Measurements from ENCODE around the gene CACNA2D1. TPM values are rescaled to one million over a fixed set of nuclear protein-coding genes. Genes with fewer than 3 reads are reported as not detected.

The CACNA2D1 gene
- total RNA-seq, 1 experiment from 2014 or later, result 36.2 TPM

- no peak overlapping the region for H3K14ac ChIP-seq (ENCODE audit: insufficient read depth, low read length)
- H2BK5ac ChIP-seq (ENCODE audit: insufficient read length, low read length), result no peak overlapping the region
- no peak overlapping the region for H2AK5ac ChIP-seq (ENCODE audit: insufficient read length, low read length)
- no peak overlapping the region for H4K5ac ChIP-seq (ENCODE audit: insufficient read length, low read depth, low read length)
- no peaks in the 10 kb centered on the region for H3K79me2 ChIP-seq (ENCODE audit: insufficient read depth, low read length)
- no peak overlapping the region for H3T11ph ChIP-seq (ENCODE audit: low read length)
- Mint-ChIP-seq H3K9me3 (no peaks in the 10 kb centered on the region), H3K36me3 (ENCODE audit: insufficient read depth in 1 of 3, low read depth in 3 of 3) (no peaks in the 10 kb centered on the region), H3K4me1 (peaks cover 39 to 42% of the 10 kb centered on the region in 2 experiments), H3K4me3 (no peak overlapping the region), H3K27ac (no peak overlapping the region; a peak in 1 of 7 replicates), H3K27me3 (ENCODE audit: low read depth) (no peaks in the 10 kb centered on the region)
- H4K91ac ChIP-seq (ENCODE audit: insufficient read length, low read depth, low read length), result no peak overlapping the region
- no peak overlapping the region for H3K18ac ChIP-seq (ENCODE audit: insufficient read length, low read depth, low read length)
- no peaks in the 10 kb centered on the region for H3K4me1 ChIP-seq (ENCODE audit: insufficient read depth, low read length)
- WGBS (ENCODE audit: extremely low coverage, insufficient read length, low lambda C conversion rate), result no CpG with 5 or more reads among the region's 1 CpG
- H2AFZ ChIP-seq (ENCODE audit: low read length), result no peak overlapping the region
- H2BK20ac ChIP-seq (ENCODE audit: low read depth, low read length, poor library complexity, severe bottlenecking), result no peak overlapping the region
- no peak overlapping the region for H3K27ac ChIP-seq (ENCODE audit: insufficient read length, low read depth, low read length)
- no peak overlapping the region for H3K23ac ChIP-seq (ENCODE audit: insufficient read length, low read depth, low read length)
- no peak overlapping the region for H2BK120ac ChIP-seq (ENCODE audit: low read depth, low read length, poor library complexity, severe bottlenecking)
- no peak overlapping the region for H2BK15ac ChIP-seq (ENCODE audit: low read depth, low read length)
- no peaks in the 10 kb centered on the region for H3K23me2 ChIP-seq (ENCODE audit: insufficient read length, low read depth, low read length, poor library complexity, severe bottlenecking)
- no peaks in the 10 kb centered on the region for H3K27me3 ChIP-seq (ENCODE audit: insufficient read depth, low read length)
- H4K20me1 ChIP-seq (ENCODE audit: control insufficient read depth, insufficient read depth, insufficient read length), result no peaks in the 10 kb centered on the region
- no peaks in the 10 kb centered on the region for H3K79me1 ChIP-seq (ENCODE audit: insufficient read depth, low read depth, low read length, poor library complexity, severe bottlenecking)
- no peak overlapping the region for H2BK12ac ChIP-seq (ENCODE audit: insufficient read length, low read depth, low read length)
- no peak overlapping the region for H3K9ac ChIP-seq (ENCODE audit: extremely low read depth, insufficient read length, low read length)
- no peak overlapping the region for H3K4me2 ChIP-seq (ENCODE audit: insufficient read depth, insufficient read length, low read length)
- H3K4ac ChIP-seq (ENCODE audit: low read depth, low read length), result no peak overlapping the region
- H3K56ac ChIP-seq (ENCODE audit: insufficient read length, low read depth, low read length), result no peak overlapping the region
- no peak for TF ChIP-seq CTCF (conservative IDR thresholded peaks at IDR 0.05)
- no peak overlapping the region for H4K8ac ChIP-seq (replicated peaks; ENCODE audit: insufficient read length, low read depth, low read length)
- no peaks in the 10 kb centered on the region for H3K9me3 ChIP-seq (ENCODE audit: control insufficient read depth, low read depth, low read length)
- no peak for DNase-seq
Observed at GRCh38 chr7:82364048-82364447, 79.5 kb downstream of the CACNA2D1 start.
